K562 (cell line): ENCODE measurements around the gene MFSD8. TPM values are rescaled to one million over a fixed set of nuclear protein-coding genes. Genes with fewer than 3 reads are reported as not detected.

Source experiments
- CHD1 ChIP-seq: fragments of 200-600 bp; sonication (generic); IDR thresholded peaks from one replicate; pipeline ENCODE4 v1.6.1; 2012; ENCODE audit warnings: mild to moderate bottlenecking, moderate library complexity, low read length, inconsistent platforms
- E2F1 ChIP-seq: sonication (generic); formaldehyde crosslinking; IDR thresholded peaks from 2 replicates; pipeline ENCODE4 v1.8.1; 2023; ENCODE audit warnings: mild to moderate bottlenecking, missing genetic modification reagents, moderate library complexity
- FOS ChIP-seq: IDR thresholded peaks from 3 replicates; pipeline ENCODE4 v1.6.1; 2011; ENCODE audit not compliant: insufficient read length; ENCODE audit errors: extremely low read depth
- FOXJ2 ChIP-seq: fragments of 200-800 bp; sonication (Bioruptor generic); IDR thresholded peaks from 2 replicates; pipeline ENCODE4 v1.6.1; 2016; ENCODE audit warnings: missing genetic modification characterization, missing compliant biosample characterization
- FOXP4 ChIP-seq: sonication (generic); formaldehyde crosslinking; IDR thresholded peaks from 2 replicates; pipeline ENCODE4 v1.8.0; 2022; ENCODE audit warnings: mild to moderate bottlenecking, missing genetic modification reagents, borderline replicate concordance
- GABPB1 ChIP-seq: sonication (generic); formaldehyde crosslinking; IDR thresholded peaks from 2 replicates; pipeline ENCODE4 v1.8.0; 2022; ENCODE audit warnings: mild to moderate bottlenecking, missing genetic modification reagents
- HDGF ChIP-seq: fragments of 450-650 bp; IDR thresholded peaks from 2 replicates; pipeline ENCODE4 v1.6.1; 2016
- HMBOX1 ChIP-seq: sonication (generic); IDR thresholded peaks from 2 replicates; pipeline ENCODE4 v1.6.1; 2016
- HMGN3 ChIP-seq: IDR thresholded peaks from 2 replicates; pipeline ENCODE4 v1.6.1; 2011; ENCODE audit warnings: borderline replicate concordance, low read depth, mild to moderate bottlenecking, mixed read lengths, low read length; ENCODE audit not compliant: insufficient read length; ENCODE audit errors: extremely low read depth
- NCOA2 ChIP-seq, 2 experiments: fragments of 450-650 bp; IDR thresholded peaks; 2 replicates each; pipeline ENCODE4 v1.6.1; 2018; ENCODE audit warnings: mild to moderate bottlenecking in 2 of 2, moderate library complexity in 1 of 2; ENCODE audit not compliant: partially characterized antibody in 2 of 2
- NFE2 ChIP-seq: IDR thresholded peaks from 2 replicates; pipeline ENCODE4 v1.6.1; 2014; ENCODE audit warnings: antibody characterized with exemption, low read depth
- NFIX ChIP-seq: fragments of 250-450 bp; sonication (Bioruptor Pico); IDR thresholded peaks from 2 replicates; pipeline ENCODE4 v1.4.0; 2020; ENCODE audit warnings: low read depth, mild to moderate bottlenecking, moderate library complexity
- NFRKB ChIP-seq: fragments of 450-650 bp; IDR thresholded peaks from 2 replicates; pipeline ENCODE4 v1.6.1; 2016; ENCODE audit warnings: low read depth
- NONO ChIP-seq, 2 experiments: fragments of 200-400 bp in 1 of 2; fragments of 450-650 bp in 1 of 2; formaldehyde crosslinking in 1 of 2; IDR thresholded peaks; 2 replicates each; pipeline ENCODE4 v1.6.1; 2017; ENCODE audit warnings: low read depth in 2 of 2, mild to moderate bottlenecking in 2 of 2, moderate library complexity in 2 of 2, low read length in 1 of 2
- NR2C2 ChIP-seq, 2 experiments: fragments of 200-800 bp in 1 of 2; sonication (Bioruptor generic) in 1 of 2; sonication (generic) in 1 of 2; formaldehyde crosslinking in 1 of 2; IDR thresholded peaks; 2 replicates each; pipeline versions ENCODE4 v1.6.1 to v1.8.0; 2016 to 2022; ENCODE audit warnings: mild to moderate bottlenecking in 1 of 2, missing compliant biosample characterization in 1 of 2, missing genetic modification characterization in 1 of 2, missing genetic modification reagents in 1 of 2
- SAP30 ChIP-seq: fragments of 200-600 bp; sonication (generic); IDR thresholded peaks from 2 replicates; pipeline ENCODE4 v1.6.1; 2012; ENCODE audit warnings: borderline replicate concordance, low read depth, mild to moderate bottlenecking, moderate library complexity, low read length, control low read depth, inconsistent platforms; ENCODE audit not compliant: insufficient read depth, poor library complexity, severe bottlenecking
- SIN3B ChIP-seq: fragments of 450-650 bp; IDR thresholded peaks from 2 replicates; pipeline ENCODE4 v1.6.1; 2017; ENCODE audit warnings: low read depth, mild to moderate bottlenecking, moderate library complexity
- SMC3 ChIP-seq: conservative IDR thresholded peaks from 2 replicates; pipeline ENCODE4 v1.6.1; 2011; ENCODE audit warnings: low read depth, low read length, improper control_type of control experiment; ENCODE audit not compliant: insufficient read depth
- SNIP1 ChIP-seq: fragments of 450-650 bp; IDR thresholded peaks from 2 replicates; pipeline ENCODE4 v1.7.1; 2017; ENCODE audit warnings: low read depth, mild to moderate bottlenecking
- SREBF2 ChIP-seq: sonication (generic); formaldehyde crosslinking; IDR thresholded peaks from 2 replicates; pipeline ENCODE4 v1.4.0; 2020; ENCODE audit warnings: mild to moderate bottlenecking, missing genetic modification reagents
- ZBTB7A ChIP-seq: IDR thresholded peaks from 2 replicates; pipeline ENCODE4 v1.6.1; 2011; ENCODE audit warnings: low read depth, mild to moderate bottlenecking, low read length, moderate library complexity, borderline replicate concordance; ENCODE audit not compliant: control insufficient read depth
- ZNF561 ChIP-seq: fragments of 450-650 bp; formaldehyde crosslinking; conservative IDR thresholded peaks from 2 replicates; pipeline ENCODE4 v1.4.0; 2020; ENCODE audit warnings: mild to moderate bottlenecking, moderate library complexity
- ZNF586 ChIP-seq: fragments of 450-650 bp; formaldehyde crosslinking; conservative IDR thresholded peaks from 2 replicates; pipeline ENCODE4 v1.4.0; 2020; ENCODE audit warnings: mild to moderate bottlenecking, moderate library complexity
- ZNF766 ChIP-seq: fragments of 200-800 bp; sonication (Bioruptor generic); conservative IDR thresholded peaks from 2 replicates; pipeline ENCODE4 v1.6.1; 2016; ENCODE audit warnings: missing genetic modification characterization, missing compliant biosample characterization
- polyA plus RNA-seq, 8 experiments: library from polyadenylated mRNA; depleted of rRNA in 4 of 8; stranded (reverse) in 5 of 8; unstranded in 3 of 8; fragments of >200 nt; fragmentation: Nextera tagmentation in 2 of 8; fragmentation: Illumina TruSeq in 1 of 8; extraction: Ambion mirVana in 2 of 8; extraction: Trizol in 1 of 8; gene quantifications; 2 replicates each; pipeline versions ENCODE4 v1.2.1 to v1.2.3, GENCODE V29; 2011 to 2014; ENCODE audit warnings: inconsistent platforms in 1 of 8, missing spikeins in 1 of 8
- total RNA-seq, 7 experiments: library from RNA; depleted of rRNA in 6 of 7; stranded (reverse); fragments of >200 nt in 6 of 7; fragmentation: Illumina TruSeq in 2 of 7; extraction: Trizol in 2 of 7; gene quantifications; 2 replicates each; pipeline versions ENCODE4 v1.2.1 to v1.2.3, GENCODE V29; 2011 to 2021; ENCODE audit warnings: low replicate concordance in 1 of 7

MFSD8 gene
- total and polyA plus RNA-seq, 9 of the 15 experiments (the other 6 are each of a cell fraction or from before 2014, with no cell fraction given): 7.0 to 27.2 (median 18.7) TPM

GRCh38 chr4:127965062-127965802, at the start of gene MFSD8, which contains the start of gene ABHD18 (continued):
- 0 out of 4 replicates have a peak, but pooled peaks of 1 of the 2 experiments have one; percentile 24 for TF ChIP-seq NONO (IDR thresholded peaks at IDR 0.05; ENCODE audit: low read depth in 2 of 2, low read length in 1 of 2)
- TF ChIP-seq NFIX (CRISPR knock-in tag): no peak
- TF ChIP-seq HMBOX1: peak; percentile 51; the same call in 1 of the 2 replicates
- no peak for TF ChIP-seq ZBTB7A
- TF ChIP-seq E2F1: peak; percentile 42; the same call in 1 of the 2 replicates
- no peak for TF ChIP-seq ZNF766 (CRISPR knock-in tag)
- TF ChIP-seq NFRKB: 0 out of 2 replicates have a peak, but pooled peaks have one; percentile 60
- TF ChIP-seq CHD1: no peak
- TF ChIP-seq ZNF561 (CRISPR knock-in tag): no peak
- peak; percentile 78 for TF ChIP-seq HMGN3
- 0 out of 2 replicates have a peak, but pooled peaks have one; percentile 10 for TF ChIP-seq SMC3
- TF ChIP-seq FOXJ2 (tag): no peak
- no peak for TF ChIP-seq NFE2
- no peak for TF ChIP-seq NCOA2 (IDR thresholded peaks at IDR 0.05; ENCODE audit: partially characterized antibody in 2 of 2)
- TF ChIP-seq SIN3B: peak; percentile 89; the same call in 1 of the 2 replicates
- TF ChIP-seq FOXP4 (CRISPR knock-in tag): no peak
- TF ChIP-seq HDGF: no peak
- TF ChIP-seq SNIP1: peak; percentile 25; the same call in 1 of the 2 replicates
- TF ChIP-seq SREBF2: no peak
- peak; percentile 84 for TF ChIP-seq GABPB1 (CRISPR knock-in tag)
- no peak for TF ChIP-seq FOS
- TF ChIP-seq ZNF586: no peak
- TF ChIP-seq SAP30: peak; percentile 18
- peak; percentile 95 for TF ChIP-seq NR2C2 (CRISPR knock-in tag; IDR thresholded peaks at IDR 0.05)
- peak; percentile 98 for TF ChIP-seq NR2C2 (tag; IDR thresholded peaks at IDR 0.05)
